HL-60/S4 treated with phorbol 12-myristate 13-acetate at 8.2 ng/mL for 4 days and 3 days (cell line): ENCODE measurements around the gene RSAD1.
"Not testable (repeated sequence)": the region's sequence is repeated elsewhere in the genome, so short reads cannot be mapped to it uniquely, and the experiment has no call there.

ENCODE experiments used
- in situ Hi-C: fragments of 300-500 bp; cut with MboI; formaldehyde crosslinking; loops from 2 replicates; pipeline ENCODE4 v1.15.0; 2022; ENCODE audit warnings: low sequenced_read_pairs

The RSAD1 gene

DNA sequence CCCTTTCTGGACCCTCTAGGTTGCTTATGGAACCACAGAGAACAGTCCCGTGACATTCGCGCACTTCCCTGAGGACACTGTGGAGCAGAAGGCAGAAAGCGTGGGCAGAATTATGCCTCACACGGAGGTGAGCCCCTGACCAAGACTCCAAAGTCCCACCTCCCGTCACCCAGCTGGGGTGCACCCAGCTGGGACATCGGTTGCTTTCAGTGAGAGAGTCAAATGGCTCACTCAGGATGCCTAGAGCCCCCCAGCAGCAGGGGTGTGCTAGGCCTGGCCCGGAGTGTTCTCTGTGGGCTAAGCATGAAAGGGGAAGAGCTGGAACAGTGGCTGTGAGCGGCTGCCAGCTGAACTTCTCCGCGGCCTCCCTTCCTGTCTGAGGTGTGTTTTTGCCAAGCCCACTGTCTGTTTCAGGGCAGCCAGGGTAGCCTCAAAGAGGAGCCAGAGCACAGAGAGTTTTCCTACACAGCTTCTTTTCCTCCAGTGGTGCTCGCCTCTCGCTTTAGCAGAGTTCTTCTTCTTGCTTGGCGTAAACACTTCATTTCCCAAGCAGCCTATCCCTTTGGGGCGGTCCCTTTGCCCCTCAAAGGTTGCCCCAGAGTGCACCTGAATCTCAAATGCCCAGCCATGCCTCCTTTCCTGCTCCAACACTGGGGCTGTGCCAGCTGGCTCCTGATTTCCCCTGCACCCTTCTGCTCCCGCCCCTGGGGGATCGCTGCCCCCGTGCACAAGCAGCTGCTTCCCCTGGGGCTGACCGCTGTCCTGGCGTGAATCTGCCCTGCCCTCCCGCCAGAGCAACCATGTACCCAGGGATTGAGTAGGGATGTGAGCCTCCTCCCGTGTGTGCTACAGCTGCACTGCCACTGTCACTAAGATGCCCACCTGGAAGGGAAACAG is 7.4 kb upstream of the RSAD1 start:
- in situ Hi-C loops = no loop called here

DNA sequence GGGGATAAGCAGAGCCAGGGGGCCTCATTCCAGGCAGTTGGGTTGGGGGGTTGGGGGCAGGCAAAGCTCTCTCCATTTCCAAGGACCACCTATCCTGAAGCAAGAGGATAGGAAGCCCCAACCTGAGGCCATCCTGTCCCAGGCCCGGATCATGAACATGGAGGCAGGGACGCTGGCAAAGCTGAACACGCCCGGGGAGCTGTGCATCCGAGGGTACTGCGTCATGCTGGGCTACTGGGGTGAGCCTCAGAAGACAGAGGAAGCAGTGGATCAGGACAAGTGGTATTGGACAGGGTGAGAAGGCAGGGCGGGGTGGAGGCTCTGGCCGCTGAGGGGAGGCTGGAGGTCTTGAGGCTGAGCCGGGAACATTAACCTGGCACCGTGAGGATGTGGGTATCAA is 6.4 kb upstream of the RSAD1 start:
- in situ Hi-C loops = no loop called here

- in situ Hi-C loops = not testable (repeated sequence)
These were observed 5.9 kb upstream of the RSAD1 start for GRCh38 chr17:50472761-50473161.

DNA sequence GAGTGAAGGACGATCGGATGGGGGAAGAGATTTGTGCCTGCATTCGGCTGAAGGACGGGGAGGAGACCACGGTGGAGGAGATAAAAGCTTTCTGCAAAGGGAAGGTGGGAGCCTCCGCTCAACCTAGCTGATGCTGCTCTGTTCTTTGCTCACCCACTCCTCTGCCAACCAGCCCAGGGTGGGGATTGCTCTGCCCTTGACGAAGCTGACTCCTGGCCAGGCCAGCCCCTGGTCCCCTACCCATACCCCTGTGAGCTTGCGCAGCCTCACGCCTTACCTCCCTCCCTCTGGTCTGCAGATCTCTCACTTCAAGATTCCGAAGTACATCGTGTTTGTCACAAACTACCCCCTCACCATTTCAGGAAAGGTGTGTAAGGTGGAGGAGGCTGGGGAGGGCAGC is 4.8 kb upstream of the RSAD1 start:
- in situ Hi-C loops = no loop called here

DNA sequence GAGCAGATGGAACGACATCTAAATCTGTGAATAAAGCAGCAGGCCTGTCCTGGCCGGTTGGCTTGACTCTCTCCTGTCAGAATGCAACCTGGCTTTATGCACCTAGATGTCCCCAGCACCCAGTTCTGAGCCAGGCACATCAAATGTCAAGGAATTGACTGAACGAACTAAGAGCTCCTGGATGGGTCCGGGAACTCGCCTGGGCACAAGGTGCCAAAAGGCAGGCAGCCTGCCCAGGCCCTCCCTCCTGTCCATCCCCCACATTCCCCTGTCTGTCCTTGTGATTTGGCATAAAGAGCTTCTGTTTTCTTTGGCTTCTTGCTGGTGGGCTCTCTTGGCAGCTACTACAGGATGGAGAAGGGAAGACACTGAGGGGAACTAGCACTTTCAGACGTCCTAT is 4.1 kb upstream of the RSAD1 start:
- in situ Hi-C loops = no loop called here

DNA sequence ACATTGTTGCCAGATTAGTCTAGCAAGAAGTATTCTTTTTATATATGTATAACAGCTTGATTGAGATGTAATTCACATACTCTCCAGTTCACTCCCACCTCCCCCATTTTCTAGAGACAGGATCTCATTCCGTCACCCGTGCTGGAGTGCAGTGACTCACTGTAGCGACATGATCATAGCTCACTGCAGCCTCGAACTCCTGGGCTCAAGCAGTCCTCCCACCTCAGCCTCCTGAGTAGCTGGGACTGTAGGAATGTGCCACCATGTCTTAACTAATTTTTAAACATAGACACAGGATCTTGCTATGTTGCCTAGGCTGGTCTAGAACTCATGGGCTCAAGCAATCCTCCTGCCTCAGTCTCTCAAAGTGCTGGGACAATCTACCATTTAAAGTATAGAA is 3.3 kb upstream of the RSAD1 start:
- in situ Hi-C loops = no loop called here

- in situ Hi-C loops = not testable (repeated sequence)
These were observed 2.7 kb upstream of the RSAD1 start for GRCh38 chr17:50475775-50476544.

DNA sequence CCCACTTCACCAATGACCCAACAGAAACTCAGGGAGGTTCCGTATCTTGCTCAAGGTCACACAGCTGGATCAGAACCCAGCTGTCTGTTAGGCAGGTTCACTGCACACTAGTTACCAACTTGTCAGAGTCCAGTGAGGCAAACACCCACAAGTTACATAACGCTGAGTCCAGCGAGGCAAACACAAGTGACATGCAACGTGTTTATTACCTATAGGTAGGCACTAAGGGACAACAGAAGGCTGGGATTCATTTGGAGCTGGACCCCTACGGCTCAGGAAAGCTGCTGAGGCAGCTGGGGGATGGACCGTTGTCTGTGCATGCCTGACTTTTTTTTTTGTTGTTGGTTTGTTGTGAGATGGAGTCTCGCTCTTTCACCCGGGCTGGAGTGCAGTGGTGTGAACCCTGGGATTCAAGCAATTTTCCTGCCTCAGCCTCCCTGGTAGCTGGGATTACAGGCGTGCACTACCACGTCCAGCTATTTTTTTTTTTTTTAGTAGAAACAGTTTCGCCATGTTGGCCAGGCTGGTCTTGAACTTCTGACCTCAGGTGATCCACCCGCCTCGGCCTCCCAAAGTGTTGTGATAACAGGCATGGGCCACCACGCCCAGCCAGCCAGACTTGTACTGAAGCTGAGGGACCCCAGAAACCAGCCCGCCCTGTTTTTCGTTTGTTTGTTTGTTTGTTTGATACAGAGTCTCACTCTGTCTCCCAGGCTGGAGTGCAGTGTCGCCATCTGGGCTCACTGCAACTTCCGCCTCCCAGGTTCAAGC is 1.9 kb upstream of the RSAD1 start:
- in situ Hi-C loops = no loop called here

- in situ Hi-C loops = no loop called here
These were observed 684 bp upstream of the RSAD1 start for GRCh38 chr17:50477976-50478375.

GRCh38 chr17:50479522-50480141 is 972 bp downstream of the RSAD1 start:
- in situ Hi-C loops = no loop called here

DNA sequence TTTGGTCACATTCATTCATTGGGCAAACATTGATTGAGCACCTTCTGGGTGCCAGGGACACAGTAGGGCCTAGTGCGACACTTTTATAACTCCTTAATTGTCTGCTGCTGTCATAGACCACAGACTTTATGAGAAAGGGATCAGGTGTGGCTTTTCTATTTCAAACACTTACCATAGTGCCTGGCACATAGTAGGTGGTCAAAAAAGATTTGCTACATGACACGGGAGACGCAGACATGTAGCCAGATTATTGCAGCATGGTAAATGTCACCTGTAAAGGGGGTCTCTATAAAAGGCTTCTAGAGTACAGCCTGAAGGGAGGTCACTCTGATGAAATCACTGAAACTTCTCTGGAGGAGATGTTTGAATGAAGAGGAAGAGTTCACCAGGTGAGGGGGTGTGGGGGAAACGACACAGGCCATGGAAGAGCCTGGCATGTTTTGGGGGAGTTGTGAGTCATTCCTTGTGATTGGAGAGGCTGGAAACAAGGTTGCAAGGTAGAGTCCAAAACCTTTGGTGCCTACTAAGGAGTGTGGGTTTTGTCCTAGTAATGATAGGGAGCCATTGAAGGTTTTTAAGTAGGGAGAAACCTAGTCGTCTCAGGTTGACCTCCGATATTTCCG is 1.6 kb downstream of the RSAD1 start:
- in situ Hi-C loops = no loop called here

DNA sequence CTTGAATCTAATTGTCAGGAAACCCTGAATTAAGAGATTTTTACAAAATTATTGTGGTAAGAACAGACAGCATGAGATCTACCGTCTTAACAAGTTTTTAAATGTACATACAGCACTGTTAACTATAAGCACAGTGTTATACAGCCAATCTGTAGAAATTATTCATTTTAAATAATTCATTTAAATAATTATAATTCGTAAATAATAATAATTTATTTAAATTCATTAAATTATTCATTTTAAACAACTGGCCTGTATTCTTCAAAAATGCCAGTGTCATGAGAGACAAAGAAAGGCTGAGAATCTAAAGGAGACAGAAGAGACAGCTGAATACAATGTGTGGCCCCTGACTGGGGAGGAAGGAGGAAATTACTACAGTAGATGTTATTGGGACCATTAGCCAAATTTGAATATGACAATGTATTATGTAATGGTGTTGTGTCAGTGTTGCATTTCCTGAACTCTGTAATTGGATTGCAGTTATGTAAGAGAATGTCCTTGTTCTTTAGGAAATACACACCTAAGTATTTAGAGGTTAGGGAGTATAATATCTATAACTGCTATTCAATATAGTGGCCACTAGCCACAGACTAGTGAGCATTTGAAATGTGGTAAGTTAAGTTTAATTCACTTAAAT is 2.3 kb downstream of the RSAD1 start:
- in situ Hi-C loops = no loop called here

DNA sequence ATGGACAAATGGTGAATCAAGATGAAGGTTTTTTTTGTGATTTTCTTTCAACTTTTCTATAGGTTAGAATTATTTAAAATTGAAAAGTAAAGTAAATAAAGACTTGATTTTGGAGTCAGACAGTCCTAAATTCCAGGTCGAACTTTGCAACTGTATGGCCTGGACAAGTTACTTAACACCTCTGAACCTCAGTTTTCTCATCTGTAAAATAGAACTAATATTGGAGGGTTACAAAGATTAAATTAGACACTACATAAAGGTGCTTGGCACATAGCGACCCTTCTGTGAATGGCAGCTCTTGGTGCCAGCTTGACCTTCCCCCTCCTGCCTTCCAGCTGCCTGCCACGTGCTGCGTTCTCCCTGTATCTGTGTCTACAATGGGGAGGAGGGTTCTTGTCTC is 3.0 kb downstream of the RSAD1 start:
- in situ Hi-C loops = no loop called here

GRCh38 chr17:50482110-50482509 is 3.5 kb downstream of the RSAD1 start:
- in situ Hi-C loops = no loop called here

GRCh38 chr17:50482516-50482915 is 3.9 kb downstream of the RSAD1 start:
- in situ Hi-C loops = no loop called here

DNA sequence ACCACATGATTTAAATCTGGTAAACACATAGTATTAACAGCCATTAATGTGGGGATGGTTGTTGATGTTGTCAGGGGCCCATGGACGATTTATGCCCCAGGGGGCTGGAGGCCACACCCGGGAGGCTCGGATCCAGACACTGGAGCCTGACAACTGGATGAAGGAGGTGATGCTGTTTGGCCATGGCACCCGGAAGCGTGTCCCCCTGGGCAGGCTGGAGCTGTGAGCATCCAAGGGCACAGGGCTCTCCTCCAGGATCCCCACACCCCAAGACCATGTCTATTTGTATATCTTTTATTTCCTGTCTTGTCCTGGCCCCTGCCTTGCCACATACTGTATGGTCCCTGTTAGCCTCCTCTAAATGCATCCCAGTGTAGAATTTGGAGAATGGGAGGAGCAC is 4.6 kb downstream of the RSAD1 start:
- in situ Hi-C loops = no loop called here

GRCh38 chr17:50484386-50485155 is 5.9 kb downstream of the RSAD1 start:
- in situ Hi-C loops = no loop called here

GRCh38 chr17:50487213-50488096 is 8.8 kb downstream of the RSAD1 start:
- in situ Hi-C loops = no loop called here
